H9 (cell line): ENCODE data around the gene XK. TPM values are rescaled to one million over a fixed set of nuclear protein-coding genes. Genes with fewer than 3 reads are reported as not detected.

Source experiments
- DNase-seq: peaks from one replicate; pipeline ENCODE4 v3.0.0-alpha.2; 2017
- H2AFZ ChIP-seq: one replicate; pipeline ENCODE4 v1.6.1; 2013; ENCODE audit warnings: mild to moderate bottlenecking, low read length, control low read depth, moderate library complexity
- H2AK5ac ChIP-seq: 2 replicates; pipeline ENCODE4 v1.6.1; 2013; ENCODE audit warnings: low read length, control low read depth, mixed read lengths; ENCODE audit not compliant: insufficient read length
- H2BK120ac ChIP-seq: one replicate; pipeline ENCODE4 v1.6.1; 2013; ENCODE audit warnings: low read depth, mild to moderate bottlenecking, low read length, control low read depth, inconsistent platforms; ENCODE audit not compliant: poor library complexity, severe bottlenecking
- H2BK12ac ChIP-seq: 2 replicates; pipeline ENCODE4 v1.6.1; 2013; ENCODE audit warnings: low read length, control low read depth, mixed read lengths, low read depth; ENCODE audit not compliant: insufficient read length
- H2BK15ac ChIP-seq: 2 replicates; pipeline ENCODE4 v1.6.1; 2013; ENCODE audit warnings: low read depth, low read length, control low read depth
- H2BK20ac ChIP-seq: one replicate; pipeline ENCODE4 v1.6.1; 2013; ENCODE audit warnings: low read depth, mild to moderate bottlenecking, low read length, control low read depth, inconsistent platforms; ENCODE audit not compliant: poor library complexity, severe bottlenecking
- H2BK5ac ChIP-seq: 2 replicates; pipeline ENCODE4 v1.6.1; 2013; ENCODE audit warnings: low read length, control low read depth, mixed read lengths; ENCODE audit not compliant: insufficient read length
- H3K14ac ChIP-seq: 2 replicates; pipeline ENCODE4 v1.6.1; 2013; ENCODE audit warnings: low read length, control low read depth; ENCODE audit not compliant: insufficient read depth
- H3K18ac ChIP-seq: 2 replicates; pipeline ENCODE4 v1.6.1; 2013; ENCODE audit warnings: low read depth, mild to moderate bottlenecking, mixed read lengths, low read length, control low read depth; ENCODE audit not compliant: insufficient read length
- H3K23ac ChIP-seq: 2 replicates; pipeline ENCODE4 v1.6.1; 2013; ENCODE audit warnings: low read length, control low read depth, mixed read lengths, low read depth; ENCODE audit not compliant: insufficient read length
- H3K23me2 ChIP-seq: 2 replicates; pipeline ENCODE4 v1.6.1; 2013; ENCODE audit warnings: low read depth, mild to moderate bottlenecking, mixed read lengths, low read length, control low read depth; ENCODE audit not compliant: insufficient read length, poor library complexity, severe bottlenecking
- H3K27ac ChIP-seq: 2 replicates; pipeline ENCODE4 v1.5.1; 2013; ENCODE audit warnings: low read length, control low read depth, mixed read lengths, low read depth; ENCODE audit not compliant: insufficient read length
- H3K27me3 ChIP-seq: 2 replicates; pipeline ENCODE4 v1.6.1; 2013; ENCODE audit warnings: low read length, control low read depth, inconsistent platforms; ENCODE audit not compliant: insufficient read depth
- H3K4ac ChIP-seq: 2 replicates; pipeline ENCODE4 v1.6.1; 2013; ENCODE audit warnings: low read depth, mild to moderate bottlenecking, control low read depth, inconsistent platforms, low read length, moderate library complexity
- H3K4me1 ChIP-seq: 2 replicates; pipeline ENCODE4 v1.6.1; 2013; ENCODE audit warnings: low read length, control low read depth, inconsistent platforms; ENCODE audit not compliant: insufficient read depth
- H3K4me2 ChIP-seq: 2 replicates; pipeline ENCODE4 v1.6.1; 2013; ENCODE audit warnings: low read length, control low read depth, mixed read lengths; ENCODE audit not compliant: insufficient read length, insufficient read depth
- H3K56ac ChIP-seq: 2 replicates; pipeline ENCODE4 v1.6.1; 2013; ENCODE audit warnings: low read depth, mild to moderate bottlenecking, mixed read lengths, low read length, control low read depth; ENCODE audit not compliant: insufficient read length
- H3K79me1 ChIP-seq: 2 replicates; pipeline ENCODE4 v1.6.1; 2013; ENCODE audit warnings: low read depth, mild to moderate bottlenecking, moderate library complexity, low read length, control low read depth, inconsistent platforms; ENCODE audit not compliant: insufficient read depth, poor library complexity, severe bottlenecking
- H3K79me2 ChIP-seq: 2 replicates; pipeline ENCODE4 v1.6.1; 2013; ENCODE audit warnings: low read length, control low read depth, inconsistent platforms; ENCODE audit not compliant: insufficient read depth
- H3K9ac ChIP-seq: 2 replicates; pipeline ENCODE4 v1.6.1; 2013; ENCODE audit warnings: low read length, control low read depth, mixed read lengths; ENCODE audit not compliant: insufficient read length; ENCODE audit errors: extremely low read depth
- H3K9me3 ChIP-seq: one replicate; pipeline ENCODE4 v1.6.1; 2013; ENCODE audit warnings: low read depth, low read length, inconsistent platforms; ENCODE audit not compliant: control insufficient read depth
- H3T11ph ChIP-seq: one replicate; pipeline ENCODE4 v1.6.1; 2013; ENCODE audit warnings: mild to moderate bottlenecking, low read length, control low read depth, inconsistent platforms
- H4K20me1 ChIP-seq: one replicate; pipeline ENCODE4 v1.6.1; 2013; ENCODE audit not compliant: control insufficient read depth, insufficient read length, insufficient read depth
- H4K5ac ChIP-seq: 2 replicates; pipeline ENCODE4 v1.6.1; 2013; ENCODE audit warnings: low read depth, mild to moderate bottlenecking, mixed read lengths, low read length, control low read depth; ENCODE audit not compliant: insufficient read length
- H4K8ac ChIP-seq: replicated peaks from 2 replicates; pipeline ENCODE4 v1.6.1; 2013; ENCODE audit warnings: low read length, control low read depth, mixed read lengths, low read depth; ENCODE audit not compliant: insufficient read length
- H4K91ac ChIP-seq: 2 replicates; pipeline ENCODE4 v1.6.1; 2013; ENCODE audit warnings: low read depth, mild to moderate bottlenecking, moderate library complexity, mixed read lengths, low read length, control low read depth; ENCODE audit not compliant: insufficient read length
- H3K27ac Mint-ChIP-seq, 3 experiments: 2 replicates in 2 of 3; 3 replicates in 1 of 3; pipeline ENCODE4 v1.8.0; 2020 to 2021; ENCODE audit warnings: mixed read lengths in 3 of 3, mild to moderate bottlenecking in 1 of 3, moderate library complexity in 1 of 3
- H3K27me3 Mint-ChIP-seq: 2 replicates; pipeline ENCODE4 v1.8.0; 2021; ENCODE audit warnings: low read depth, mild to moderate bottlenecking, moderate library complexity, mixed read lengths
- H3K36me3 Mint-ChIP-seq, 3 experiments: 2 replicates in 2 of 3; 3 replicates in 1 of 3; pipeline ENCODE4 v1.8.0; 2020 to 2021; ENCODE audit warnings: low read depth in 3 of 3, mixed read lengths in 3 of 3; ENCODE audit not compliant: insufficient read depth in 1 of 3
- H3K4me1 Mint-ChIP-seq, 2 experiments: 2 replicates each; pipeline ENCODE4 v1.8.0; 2020; ENCODE audit warnings: mixed read lengths in 2 of 2
- H3K4me3 Mint-ChIP-seq, 2 experiments: 2 replicates in 1 of 2; 3 replicates in 1 of 2; pipeline ENCODE4 v1.8.0; 2020 to 2021; ENCODE audit warnings: mild to moderate bottlenecking in 2 of 2, mixed read lengths in 2 of 2, moderate library complexity in 1 of 2
- H3K9me3 Mint-ChIP-seq, 2 experiments: 2 replicates in 1 of 2; 3 replicates in 1 of 2; pipeline ENCODE4 v1.8.0; 2020; ENCODE audit warnings: mild to moderate bottlenecking in 2 of 2, mixed read lengths in 2 of 2, moderate library complexity in 1 of 2
- total RNA-seq: library from RNA; stranded (reverse); gene quantifications from 2 replicates; pipeline ENCODE4 v1.2.1, GENCODE V29; 2021
- TF ChIP-seq, protein P1 (sequence below): fragments of 200-600 bp; sonication (generic); conservative IDR thresholded peaks from 3 replicates; pipeline ENCODE4 v1.8.0; 2021; ENCODE audit warnings: antibody characterized with exemption, mild to moderate bottlenecking

XK gene
- total RNA-seq, 1 experiment from 2014 or later, result 0.85 TPM

DNA sequence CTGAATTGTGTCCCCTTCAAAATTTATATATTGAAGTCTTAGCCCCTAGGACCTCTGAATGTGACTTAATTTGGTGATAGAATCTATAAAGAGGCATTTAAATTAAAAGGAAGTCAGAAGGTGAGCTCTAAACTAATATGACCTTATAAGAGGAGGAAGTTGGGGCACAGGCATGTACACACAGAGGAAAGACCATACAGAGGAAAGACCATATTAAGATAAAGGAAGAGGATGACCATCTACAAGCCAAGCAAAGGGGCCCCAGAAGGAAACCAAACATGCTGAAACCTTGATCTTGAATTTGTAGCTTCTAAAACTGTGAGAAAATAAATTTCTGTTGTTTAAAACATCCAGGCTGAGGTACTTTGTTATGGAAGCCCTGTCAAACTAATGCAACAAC lies 67.3 kb downstream of the XK start:
- Histone ChIP-seq H3K9me3 (no peaks in the 10 kb centered on the region), H2BK20ac (no peak overlapping the region), H3K79me1 (no peaks in the 10 kb centered on the region), H3K23ac (no peak overlapping the region), H3K27ac (no peak overlapping the region), H3K23me2 (no peaks in the 10 kb centered on the region), H3T11ph (no peak overlapping the region), H3K14ac (no peak overlapping the region), H3K4ac (no peak overlapping the region), H4K91ac (no peak overlapping the region), H3K27me3 (no peaks in the 10 kb centered on the region), H3K79me2 (no peaks in the 10 kb centered on the region), H2BK120ac (no peak overlapping the region), H2BK12ac (no peak overlapping the region), H4K20me1 (no peaks in the 10 kb centered on the region), H2AFZ (no peak overlapping the region), H3K56ac (no peak overlapping the region), H3K9ac (no peak overlapping the region), H3K4me1 (no peaks in the 10 kb centered on the region), H2AK5ac (no peak overlapping the region), H3K18ac (no peak overlapping the region), H2BK15ac (no peak overlapping the region), H3K4me2 (no peak overlapping the region), H2BK5ac (no peak overlapping the region), H4K8ac (no peak overlapping the region), H4K5ac (no peak overlapping the region)
- no peak for DNase-seq
- no peaks in the 10 kb centered on the region for H3K27me3 Mint-ChIP-seq
- H3K4me3 Mint-ChIP-seq, result no peak overlapping the region
- H3K36me3 Mint-ChIP-seq, result 0 out of 7 replicates have a peak, but pooled peaks cover 0 to 1% (median 0%) of the 10 kb centered on the region in 3 experiments
- H3K27ac Mint-ChIP-seq, result no peak overlapping the region
- peaks cover 42 to 48% of the 10 kb centered on the region in 2 experiments for H3K9me3 Mint-ChIP-seq
- TF ChIP-seq, protein P1, sequence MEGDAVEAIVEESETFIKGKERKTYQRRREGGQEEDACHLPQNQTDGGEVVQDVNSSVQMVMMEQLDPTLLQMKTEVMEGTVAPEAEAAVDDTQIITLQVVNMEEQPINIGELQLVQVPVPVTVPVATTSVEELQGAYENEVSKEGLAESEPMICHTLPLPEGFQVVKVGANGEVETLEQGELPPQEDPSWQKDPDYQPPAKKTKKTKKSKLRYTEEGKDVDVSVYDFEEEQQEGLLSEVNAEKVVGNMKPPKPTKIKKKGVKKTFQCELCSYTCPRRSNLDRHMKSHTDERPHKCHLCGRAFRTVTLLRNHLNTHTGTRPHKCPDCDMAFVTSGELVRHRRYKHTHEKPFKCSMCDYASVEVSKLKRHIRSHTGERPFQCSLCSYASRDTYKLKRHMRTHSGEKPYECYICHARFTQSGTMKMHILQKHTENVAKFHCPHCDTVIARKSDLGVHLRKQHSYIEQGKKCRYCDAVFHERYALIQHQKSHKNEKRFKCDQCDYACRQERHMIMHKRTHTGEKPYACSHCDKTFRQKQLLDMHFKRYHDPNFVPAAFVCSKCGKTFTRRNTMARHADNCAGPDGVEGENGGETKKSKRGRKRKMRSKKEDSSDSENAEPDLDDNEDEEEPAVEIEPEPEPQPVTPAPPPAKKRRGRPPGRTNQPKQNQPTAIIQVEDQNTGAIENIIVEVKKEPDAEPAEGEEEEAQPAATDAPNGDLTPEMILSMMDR, result no peak
- H3K4me1 Mint-ChIP-seq, result no peaks in the 10 kb centered on the region
